Measurements from ENCODE around the gene HRC. TPM values are rescaled to one million over a fixed set of nuclear protein-coding genes. Genes with fewer than 3 reads are reported as not detected.

Gene HRC
- polyA plus RNA-seq, 1 of the 3 experiments (the other 2 are of a cell fraction) = not detected

DNA sequence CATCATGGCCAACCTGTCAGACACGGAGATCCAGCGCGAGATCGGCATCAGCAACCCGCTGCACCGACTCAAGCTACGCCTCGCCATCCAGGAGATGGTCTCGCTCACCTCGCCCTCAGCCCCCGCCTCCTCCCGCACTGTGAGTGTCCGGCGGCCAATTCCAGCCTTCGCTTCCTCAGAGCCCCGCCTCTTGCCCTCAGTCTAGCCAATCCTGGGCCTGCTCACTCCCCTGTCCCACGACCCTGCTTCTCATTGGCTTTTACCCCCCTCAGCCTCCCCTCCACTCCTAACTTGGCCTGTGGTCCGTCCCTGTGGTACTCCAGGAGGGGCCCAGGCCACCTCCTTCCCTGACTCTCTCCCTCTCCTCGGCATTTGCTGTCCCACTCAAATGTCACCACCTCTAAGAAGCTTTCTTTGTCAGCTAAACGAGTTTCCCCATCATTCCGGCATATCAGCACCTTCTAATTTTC is 12.3 kb downstream of the HRC start:
- no peaks in the 10 kb centered on the region for H3K9me3 ChIP-seq
- peak overlapping the region; percentile 92 for H3K4me2 ChIP-seq
- H4K20me1 ChIP-seq (ENCODE audit: insufficient read depth) = no peaks in the 10 kb centered on the region
- CTCF ChIA-PET = interaction anchor here (0.6 to 11.1 kb wide), 4 partner anchors 22 to 56 kb away, joined by 4 to 87 read pairs (median 4); no protein-coding TSS in a partner anchor
- H3F3A ChIP-seq (replicated peaks; ENCODE audit: insufficient read depth) = peaks cover 12% of the 10 kb centered on the region
- peak overlapping the region in 1 of 2 experiments; percentile 8; a peak in 1 of 4 replicates for H3K27ac ChIP-seq (ENCODE audit: low read depth in 2 of 2, low read length in 1 of 2)
- H3K9me2 ChIP-seq = no peaks in the 10 kb centered on the region
- peak overlapping the region; percentile 58 to 81 for H3K4me3 ChIP-seq (ENCODE audit: low read depth in 2 of 2, low read length in 1 of 2)
- no peaks in the 10 kb centered on the region for H3K36me3 ChIP-seq (replicated peaks in 1 of 2; ENCODE audit: control insufficient read depth in 1 of 2, insufficient read depth in 2 of 2, low read length in 1 of 2)
- H3K4me1 ChIP-seq (ENCODE audit: control insufficient read depth in 1 of 2, insufficient read depth in 2 of 2, low read depth in 1 of 2, low read length in 1 of 2) = peaks cover 3 to 15% of the 10 kb centered on the region in 2 experiments; a peak in 2 of 4 replicates
- H3K27me3 ChIP-seq (ENCODE audit: insufficient read depth) = no peaks in the 10 kb centered on the region
- peak overlapping the region; percentile 66 for H3K9ac ChIP-seq
- DNase-seq = peak; percentile 95
- POLR2A ChIA-PET = interaction anchor here (0.6 to 1.0 kb wide), 3 partner anchors 15 to 23 kb away, joined by 3 to 4 read pairs (median 3); no protein-coding TSS in a partner anchor
- 6% methylated on average over 15 of the region's 21 CpGs for WGBS (ENCODE audit: low lambda C conversion rate)
- peak overlapping the region; percentile 88; the same call in 1 of the 2 replicates for H2AFZ ChIP-seq (ENCODE audit: low read depth)
- no peaks in the 10 kb centered on the region for H3K79me2 ChIP-seq (ENCODE audit: insufficient read depth)
- TF ChIP-seq, protein P1, sequence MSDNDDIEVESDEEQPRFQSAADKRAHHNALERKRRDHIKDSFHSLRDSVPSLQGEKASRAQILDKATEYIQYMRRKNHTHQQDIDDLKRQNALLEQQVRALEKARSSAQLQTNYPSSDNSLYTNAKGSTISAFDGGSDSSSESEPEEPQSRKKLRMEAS (IDR thresholded peaks at IDR 0.05; ENCODE audit: low read depth) = peak; percentile 61; the same call in 1 of the 2 replicates
- TF ChIP-seq, protein P2, sequence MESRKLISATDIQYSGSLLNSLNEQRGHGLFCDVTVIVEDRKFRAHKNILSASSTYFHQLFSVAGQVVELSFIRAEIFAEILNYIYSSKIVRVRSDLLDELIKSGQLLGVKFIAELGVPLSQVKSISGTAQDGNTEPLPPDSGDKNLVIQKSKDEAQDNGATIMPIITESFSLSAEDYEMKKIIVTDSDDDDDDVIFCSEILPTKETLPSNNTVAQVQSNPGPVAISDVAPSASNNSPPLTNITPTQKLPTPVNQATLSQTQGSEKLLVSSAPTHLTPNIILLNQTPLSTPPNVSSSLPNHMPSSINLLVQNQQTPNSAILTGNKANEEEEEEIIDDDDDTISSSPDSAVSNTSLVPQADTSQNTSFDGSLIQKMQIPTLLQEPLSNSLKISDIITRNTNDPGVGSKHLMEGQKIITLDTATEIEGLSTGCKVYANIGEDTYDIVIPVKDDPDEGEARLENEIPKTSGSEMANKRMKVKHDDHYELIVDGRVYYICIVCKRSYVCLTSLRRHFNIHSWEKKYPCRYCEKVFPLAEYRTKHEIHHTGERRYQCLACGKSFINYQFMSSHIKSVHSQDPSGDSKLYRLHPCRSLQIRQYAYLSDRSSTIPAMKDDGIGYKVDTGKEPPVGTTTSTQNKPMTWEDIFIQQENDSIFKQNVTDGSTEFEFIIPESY (IDR thresholded peaks at IDR 0.05; ENCODE audit: borderline replicate concordance, low read depth) = no peak
- TF ChIP-seq TEAD4 (IDR thresholded peaks at IDR 0.05; ENCODE audit: borderline replicate concordance, insufficient read depth) = no peak
- no peak for TF ChIP-seq EP300 (IDR thresholded peaks at IDR 0.05; ENCODE audit: borderline replicate concordance in 1 of 2, low read depth in 1 of 2, low read length in 1 of 2)
- TF ChIP-seq, protein P3, sequence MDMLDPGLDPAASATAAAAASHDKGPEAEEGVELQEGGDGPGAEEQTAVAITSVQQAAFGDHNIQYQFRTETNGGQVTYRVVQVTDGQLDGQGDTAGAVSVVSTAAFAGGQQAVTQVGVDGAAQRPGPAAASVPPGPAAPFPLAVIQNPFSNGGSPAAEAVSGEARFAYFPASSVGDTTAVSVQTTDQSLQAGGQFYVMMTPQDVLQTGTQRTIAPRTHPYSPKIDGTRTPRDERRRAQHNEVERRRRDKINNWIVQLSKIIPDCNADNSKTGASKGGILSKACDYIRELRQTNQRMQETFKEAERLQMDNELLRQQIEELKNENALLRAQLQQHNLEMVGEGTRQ (IDR thresholded peaks at IDR 0.05; ENCODE audit: borderline replicate concordance, low read depth, low read length) = no peak
- no peak for TF ChIP-seq JUND (IDR thresholded peaks at IDR 0.05)
- TF ChIP-seq, protein P4, sequence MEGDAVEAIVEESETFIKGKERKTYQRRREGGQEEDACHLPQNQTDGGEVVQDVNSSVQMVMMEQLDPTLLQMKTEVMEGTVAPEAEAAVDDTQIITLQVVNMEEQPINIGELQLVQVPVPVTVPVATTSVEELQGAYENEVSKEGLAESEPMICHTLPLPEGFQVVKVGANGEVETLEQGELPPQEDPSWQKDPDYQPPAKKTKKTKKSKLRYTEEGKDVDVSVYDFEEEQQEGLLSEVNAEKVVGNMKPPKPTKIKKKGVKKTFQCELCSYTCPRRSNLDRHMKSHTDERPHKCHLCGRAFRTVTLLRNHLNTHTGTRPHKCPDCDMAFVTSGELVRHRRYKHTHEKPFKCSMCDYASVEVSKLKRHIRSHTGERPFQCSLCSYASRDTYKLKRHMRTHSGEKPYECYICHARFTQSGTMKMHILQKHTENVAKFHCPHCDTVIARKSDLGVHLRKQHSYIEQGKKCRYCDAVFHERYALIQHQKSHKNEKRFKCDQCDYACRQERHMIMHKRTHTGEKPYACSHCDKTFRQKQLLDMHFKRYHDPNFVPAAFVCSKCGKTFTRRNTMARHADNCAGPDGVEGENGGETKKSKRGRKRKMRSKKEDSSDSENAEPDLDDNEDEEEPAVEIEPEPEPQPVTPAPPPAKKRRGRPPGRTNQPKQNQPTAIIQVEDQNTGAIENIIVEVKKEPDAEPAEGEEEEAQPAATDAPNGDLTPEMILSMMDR (IDR thresholded peaks at IDR 0.05) = no peak
- no peak for TF ChIP-seq NRF1 (IDR thresholded peaks at IDR 0.05; ENCODE audit: low read depth, low read length)
- TF ChIP-seq NFIC (IDR thresholded peaks at IDR 0.05; ENCODE audit: borderline replicate concordance) = no peak
- TF ChIP-seq MXI1 (IDR thresholded peaks at IDR 0.05; ENCODE audit: low read depth, low read length) = peak; percentile 61; the same call in 1 of the 2 replicates
- TF ChIP-seq, protein P5, sequence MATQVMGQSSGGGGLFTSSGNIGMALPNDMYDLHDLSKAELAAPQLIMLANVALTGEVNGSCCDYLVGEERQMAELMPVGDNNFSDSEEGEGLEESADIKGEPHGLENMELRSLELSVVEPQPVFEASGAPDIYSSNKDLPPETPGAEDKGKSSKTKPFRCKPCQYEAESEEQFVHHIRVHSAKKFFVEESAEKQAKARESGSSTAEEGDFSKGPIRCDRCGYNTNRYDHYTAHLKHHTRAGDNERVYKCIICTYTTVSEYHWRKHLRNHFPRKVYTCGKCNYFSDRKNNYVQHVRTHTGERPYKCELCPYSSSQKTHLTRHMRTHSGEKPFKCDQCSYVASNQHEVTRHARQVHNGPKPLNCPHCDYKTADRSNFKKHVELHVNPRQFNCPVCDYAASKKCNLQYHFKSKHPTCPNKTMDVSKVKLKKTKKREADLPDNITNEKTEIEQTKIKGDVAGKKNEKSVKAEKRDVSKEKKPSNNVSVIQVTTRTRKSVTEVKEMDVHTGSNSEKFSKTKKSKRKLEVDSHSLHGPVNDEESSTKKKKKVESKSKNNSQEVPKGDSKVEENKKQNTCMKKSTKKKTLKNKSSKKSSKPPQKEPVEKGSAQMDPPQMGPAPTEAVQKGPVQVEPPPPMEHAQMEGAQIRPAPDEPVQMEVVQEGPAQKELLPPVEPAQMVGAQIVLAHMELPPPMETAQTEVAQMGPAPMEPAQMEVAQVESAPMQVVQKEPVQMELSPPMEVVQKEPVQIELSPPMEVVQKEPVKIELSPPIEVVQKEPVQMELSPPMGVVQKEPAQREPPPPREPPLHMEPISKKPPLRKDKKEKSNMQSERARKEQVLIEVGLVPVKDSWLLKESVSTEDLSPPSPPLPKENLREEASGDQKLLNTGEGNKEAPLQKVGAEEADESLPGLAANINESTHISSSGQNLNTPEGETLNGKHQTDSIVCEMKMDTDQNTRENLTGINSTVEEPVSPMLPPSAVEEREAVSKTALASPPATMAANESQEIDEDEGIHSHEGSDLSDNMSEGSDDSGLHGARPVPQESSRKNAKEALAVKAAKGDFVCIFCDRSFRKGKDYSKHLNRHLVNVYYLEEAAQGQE (IDR thresholded peaks at IDR 0.05; ENCODE audit: low read depth, low read length) = no peak
- no peak for TF ChIP-seq YY1 (IDR thresholded peaks at IDR 0.05; ENCODE audit: low read depth)
- TF ChIP-seq GATA2 (CRISPR knock-in tag; IDR thresholded peaks at IDR 0.05) = peak; percentile 20; the same call in 1 of the 2 replicates
- TF ChIP-seq, protein P6, sequence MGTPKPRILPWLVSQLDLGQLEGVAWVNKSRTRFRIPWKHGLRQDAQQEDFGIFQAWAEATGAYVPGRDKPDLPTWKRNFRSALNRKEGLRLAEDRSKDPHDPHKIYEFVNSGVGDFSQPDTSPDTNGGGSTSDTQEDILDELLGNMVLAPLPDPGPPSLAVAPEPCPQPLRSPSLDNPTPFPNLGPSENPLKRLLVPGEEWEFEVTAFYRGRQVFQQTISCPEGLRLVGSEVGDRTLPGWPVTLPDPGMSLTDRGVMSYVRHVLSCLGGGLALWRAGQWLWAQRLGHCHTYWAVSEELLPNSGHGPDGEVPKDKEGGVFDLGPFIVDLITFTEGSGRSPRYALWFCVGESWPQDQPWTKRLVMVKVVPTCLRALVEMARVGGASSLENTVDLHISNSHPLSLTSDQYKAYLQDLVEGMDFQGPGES (IDR thresholded peaks at IDR 0.05; ENCODE audit: low read depth, low read length) = no peak; the same call in 1 of the 2 replicates
- TF ChIP-seq RFX5 (IDR thresholded peaks at IDR 0.05; ENCODE audit: low read length) = no peak
- TF ChIP-seq FOXM1 (IDR thresholded peaks at IDR 0.05; ENCODE audit: low read depth) = no peak
- no peak for TF ChIP-seq FOXJ3 (CRISPR knock-in tag; IDR thresholded peaks at IDR 0.05)
- TF ChIP-seq POLR2AphosphoS5 (IDR thresholded peaks at IDR 0.05; ENCODE audit: low read depth, low read length) = peak; percentile 71
- TF ChIP-seq RAD21 (IDR thresholded peaks at IDR 0.05; ENCODE audit: low read length) = no peak
- no peak for TF ChIP-seq SMC3 (IDR thresholded peaks at IDR 0.05; ENCODE audit: low read depth, low read length)
- TF ChIP-seq, protein P7, sequence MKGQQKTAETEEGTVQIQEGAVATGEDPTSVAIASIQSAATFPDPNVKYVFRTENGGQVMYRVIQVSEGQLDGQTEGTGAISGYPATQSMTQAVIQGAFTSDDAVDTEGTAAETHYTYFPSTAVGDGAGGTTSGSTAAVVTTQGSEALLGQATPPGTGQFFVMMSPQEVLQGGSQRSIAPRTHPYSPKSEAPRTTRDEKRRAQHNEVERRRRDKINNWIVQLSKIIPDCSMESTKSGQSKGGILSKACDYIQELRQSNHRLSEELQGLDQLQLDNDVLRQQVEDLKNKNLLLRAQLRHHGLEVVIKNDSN (IDR thresholded peaks at IDR 0.05; ENCODE audit: borderline replicate concordance, low read depth) = no peak
